Pons (tissue), 1 donor: ENCODE results near the gene KIAA0040.
"Not testable (repeated sequence)": the region's sequence is repeated elsewhere in the genome, so short reads cannot be mapped to it uniquely, and the experiment has no call there.

ENCODE experiments used
- DNase-seq: peaks from one replicate; pipeline ENCODE4 v3.0.0-alpha.2; 2016; ENCODE audit warnings: low spot score

Gene KIAA0040

GRCh38 chr1:175137369-175137768, 55.2 kb downstream of the KIAA0040 start:
- DNase-seq = no peak

GRCh38 chr1:175136246-175136645, 56.3 kb downstream of the KIAA0040 start:
- DNase-seq = no peak

- DNase-seq = no peak
Measured at GRCh38 chr1:175134500-175134899, 58.1 kb downstream of the KIAA0040 start.

GRCh38 chr1:175133673-175134435, 58.7 kb downstream of the KIAA0040 start:
- DNase-seq = no peak

- no peak for DNase-seq
Measured at GRCh38 chr1:175132436-175132835, 60.1 kb downstream of the KIAA0040 start.

GRCh38 chr1:175131095-175131494, 61.5 kb downstream of the KIAA0040 start:
- no peak for DNase-seq

- DNase-seq = no peak
Measured at GRCh38 chr1:175130649-175131045, 61.9 kb downstream of the KIAA0040 start.

- DNase-seq = peak; percentile 17
Measured at GRCh38 chr1:175129997-175130648, 62.5 kb downstream of the KIAA0040 start.

GRCh38 chr1:175129644-175129996, 63.0 kb downstream of the KIAA0040 start:
- DNase-seq = no peak

GRCh38 chr1:175129182-175129581, 63.4 kb downstream of the KIAA0040 start:
- DNase-seq = no peak

GRCh38 chr1:175128523-175128922, 64.1 kb downstream of the KIAA0040 start:
- no peak for DNase-seq

GRCh38 chr1:175127565-175127964, 65.0 kb downstream of the KIAA0040 start:
- no peak for DNase-seq

GRCh38 chr1:175126347-175126746, 66.2 kb downstream of the KIAA0040 start:
- no peak for DNase-seq

- DNase-seq = no peak
Measured at GRCh38 chr1:175124861-175125260, 67.7 kb downstream of the KIAA0040 start.

GRCh38 chr1:175120511-175120910, 72.1 kb downstream of the KIAA0040 start:
- DNase-seq = no peak

GRCh38 chr1:175118375-175119367, 73.9 kb downstream of the KIAA0040 start:
- no peak for DNase-seq

GRCh38 chr1:175116903-175117302, 75.7 kb downstream of the KIAA0040 start:
- DNase-seq = no peak

- no peak for DNase-seq
Measured at GRCh38 chr1:175116210-175116798, 76.3 kb downstream of the KIAA0040 start.

- no peak for DNase-seq
Measured at GRCh38 chr1:175114996-175115395, 77.6 kb downstream of the KIAA0040 start.

GRCh38 chr1:175108331-175108820, 84.2 kb downstream of the KIAA0040 start:
- not testable (repeated sequence) for DNase-seq
